Measurements from ENCODE around the gene CD300H. TPM values are rescaled to one million over a fixed set of nuclear protein-coding genes. Genes with fewer than 3 reads are reported as not detected.

The CD300H gene
- polyA plus RNA-seq, 3 donors = 57.9 to 148 (median 84.7) TPM

DNA sequence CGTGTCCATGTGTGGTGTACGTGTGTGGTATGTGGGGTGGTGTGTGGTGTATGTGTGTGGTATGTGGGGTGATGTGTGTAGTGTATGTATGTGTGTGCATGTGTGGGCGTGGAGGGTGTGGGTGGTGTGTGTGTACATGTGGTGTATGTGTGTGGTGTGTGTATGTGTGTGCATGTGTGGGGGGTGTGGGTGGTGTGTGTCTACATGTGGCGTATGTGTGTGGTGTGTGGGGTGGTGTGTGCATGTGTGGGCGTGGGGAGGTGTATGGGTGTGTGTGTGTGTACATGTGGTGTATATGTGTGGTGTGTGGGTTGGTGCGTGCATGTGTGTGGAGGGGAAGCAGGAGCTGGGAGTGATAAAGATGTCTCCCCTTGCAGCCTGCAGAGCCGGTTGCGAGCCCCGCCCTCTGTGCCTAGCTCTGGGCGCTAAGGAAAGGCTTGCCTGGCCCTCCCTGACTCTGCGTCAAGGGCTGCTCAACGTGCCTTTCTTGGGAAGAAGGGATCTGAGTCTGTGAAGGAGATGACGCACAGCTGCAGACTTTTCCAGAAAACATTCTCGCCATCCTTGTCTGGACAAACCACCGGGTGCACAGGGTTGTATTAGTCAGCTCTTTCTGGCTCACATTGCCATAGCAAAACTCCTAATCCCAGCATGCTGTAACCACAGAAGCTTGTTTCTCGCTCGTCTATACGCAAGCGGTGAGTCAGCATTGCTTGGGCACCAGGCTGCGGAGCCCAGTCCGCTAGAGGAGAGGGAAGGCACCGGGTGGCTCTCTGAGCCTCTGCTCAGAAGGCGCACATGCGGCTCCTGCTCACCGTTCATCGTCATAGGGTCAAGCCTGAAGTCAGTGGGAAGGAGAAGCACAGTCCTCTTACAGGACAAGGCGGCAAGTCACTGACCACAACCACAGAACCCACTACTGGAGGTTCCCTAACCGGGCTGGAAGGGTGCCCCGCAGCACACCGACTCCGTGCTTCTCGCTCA, 2.0 kb upstream of the CD300H start:
- 19% methylated on average over 26 of the region's 32 CpGs for WGBS (ENCODE audit: insufficient coverage)
- Histone ChIP-seq H3K9ac (ENCODE audit: insufficient read depth, low read length, poor library complexity, severe bottlenecking) (no peak overlapping the region), H3K4me1 (ENCODE audit: control insufficient read depth in 1 of 2, insufficient read depth in 2 of 2, low read length in 2 of 2) (peaks cover 78 to 83% of the 10 kb centered on the region in 2 donors), H3K4me3 (replicated peaks in 1 of 3; ENCODE audit: low read depth in 2 of 3, low read length in 3 of 3) (peak overlapping the region in 1 of 3 experiments; percentile 51), H3K36me3 (replicated peaks in 1 of 2; ENCODE audit: control insufficient read depth in 1 of 2, insufficient read depth in 2 of 2, low read length in 2 of 2) (peaks cover 0 to 2% of the 10 kb centered on the region in 2 donors), H3K9me3 (replicated peaks in 1 of 2; ENCODE audit: control insufficient read depth in 1 of 2, insufficient read depth in 1 of 2, low read length in 2 of 2) (no peaks in the 10 kb centered on the region), H3K27me3 (ENCODE audit: control insufficient read depth in 2 of 2, insufficient read depth in 2 of 2, low read length in 2 of 2) (no peaks in the 10 kb centered on the region), H3K4me2 (replicated peaks; ENCODE audit: extremely low read depth, low read length, poor library complexity, severe bottlenecking) (peak overlapping the region; percentile 39), H2AFZ (ENCODE audit: insufficient read depth, low read depth, low read length, poor library complexity, severe bottlenecking) (no peak overlapping the region), H4K20me1 (ENCODE audit: insufficient read depth, low read length) (peaks cover 7% of the 10 kb centered on the region), H3K27ac (ENCODE audit: low read depth in 1 of 2, low read length in 2 of 2) (peak overlapping the region; percentile 51 to 82), H3K79me2 (ENCODE audit: insufficient read depth, low read length) (no peaks in the 10 kb centered on the region)
- H3K36me3 Mint-ChIP-seq = peaks cover 3 to 7% of the 10 kb centered on the region in 2 donors
- peaks cover 0 to 15% (median 3%) of the 10 kb centered on the region in 7 donors for H3K9me3 Mint-ChIP-seq
- TF ChIP-seq, protein P1, sequence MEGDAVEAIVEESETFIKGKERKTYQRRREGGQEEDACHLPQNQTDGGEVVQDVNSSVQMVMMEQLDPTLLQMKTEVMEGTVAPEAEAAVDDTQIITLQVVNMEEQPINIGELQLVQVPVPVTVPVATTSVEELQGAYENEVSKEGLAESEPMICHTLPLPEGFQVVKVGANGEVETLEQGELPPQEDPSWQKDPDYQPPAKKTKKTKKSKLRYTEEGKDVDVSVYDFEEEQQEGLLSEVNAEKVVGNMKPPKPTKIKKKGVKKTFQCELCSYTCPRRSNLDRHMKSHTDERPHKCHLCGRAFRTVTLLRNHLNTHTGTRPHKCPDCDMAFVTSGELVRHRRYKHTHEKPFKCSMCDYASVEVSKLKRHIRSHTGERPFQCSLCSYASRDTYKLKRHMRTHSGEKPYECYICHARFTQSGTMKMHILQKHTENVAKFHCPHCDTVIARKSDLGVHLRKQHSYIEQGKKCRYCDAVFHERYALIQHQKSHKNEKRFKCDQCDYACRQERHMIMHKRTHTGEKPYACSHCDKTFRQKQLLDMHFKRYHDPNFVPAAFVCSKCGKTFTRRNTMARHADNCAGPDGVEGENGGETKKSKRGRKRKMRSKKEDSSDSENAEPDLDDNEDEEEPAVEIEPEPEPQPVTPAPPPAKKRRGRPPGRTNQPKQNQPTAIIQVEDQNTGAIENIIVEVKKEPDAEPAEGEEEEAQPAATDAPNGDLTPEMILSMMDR (IDR thresholded peaks at IDR 0.05) = no peak
- H3K4me3 Mint-ChIP-seq = peak overlapping the region in 1 of 2 donors; percentile 68
- H3K27me3 Mint-ChIP-seq (ENCODE audit: low read depth in 3 of 3) = peaks cover 4 to 8% (median 5%) of the 10 kb centered on the region in 3 donors
- peak; percentile 97 to 99 (median 97) for DNase-seq
- H3K4me1 Mint-ChIP-seq = peaks cover 67% of the 10 kb centered on the region
- peak overlapping the region; percentile 79 to 95 (median 92) for H3K27ac Mint-ChIP-seq
- intact Hi-C loops (cut with micrococcal nuclease) = loop anchor here (1.0 to 10.0 kb wide), 5 partner anchors 30 to 165 kb away; partner anchors contain the start of gene RAB37 (in 1 of the 2)

GRCh38 chr17:74568106-74568873, 981 bp upstream of the CD300H start:
- peak overlapping the region in 1 of 2 donors; percentile 26 for H3K4me3 Mint-ChIP-seq
- peaks cover 0 to 13% of the 10 kb centered on the region in 2 donors for H3K36me3 ChIP-seq (replicated peaks in 1 of 2; ENCODE audit: control insufficient read depth in 1 of 2, insufficient read depth in 2 of 2, low read length in 2 of 2)
- peaks cover 78 to 92% of the 10 kb centered on the region in 2 donors for H3K4me1 ChIP-seq (ENCODE audit: control insufficient read depth in 1 of 2, insufficient read depth in 2 of 2, low read length in 2 of 2)
- H3K36me3 Mint-ChIP-seq = peaks cover 11 to 13% of the 10 kb centered on the region in 2 donors
- H3K9me3 ChIP-seq (replicated peaks in 1 of 2; ENCODE audit: control insufficient read depth in 1 of 2, insufficient read depth in 1 of 2, low read length in 2 of 2) = no peaks in the 10 kb centered on the region
- H4K20me1 ChIP-seq (ENCODE audit: insufficient read depth, low read length) = peaks cover 14% of the 10 kb centered on the region
- no peak for DNase-seq
- H3K9me3 Mint-ChIP-seq = peaks cover 0 to 15% (median 3%) of the 10 kb centered on the region in 7 donors
- H3K4me1 Mint-ChIP-seq = peaks cover 67% of the 10 kb centered on the region
- TF ChIP-seq, protein P1 (IDR thresholded peaks at IDR 0.05) = no peak
- H3K4me2 ChIP-seq (replicated peaks; ENCODE audit: extremely low read depth, low read length, poor library complexity, severe bottlenecking) = peak overlapping the region; percentile 81
- H3K27ac ChIP-seq (ENCODE audit: low read depth in 1 of 2, low read length in 2 of 2) = peak overlapping the region; percentile 67 to 82
- WGBS (ENCODE audit: insufficient coverage) = 98% methylated on average over 4 of the region's 4 CpGs
- intact Hi-C loops (cut with micrococcal nuclease) = loop anchor here (2.0 to 10.0 kb wide), 3 partner anchors 53 to 167 kb away; partner anchors contain the start of gene RAB37 (in 1 of the 2)
- H3K27ac Mint-ChIP-seq = peak overlapping the region; percentile 83 to 96 (median 93)
- H3K79me2 ChIP-seq (ENCODE audit: insufficient read depth, low read length) = no peaks in the 10 kb centered on the region
- H3K4me3 ChIP-seq (replicated peaks in 1 of 3; ENCODE audit: low read depth in 2 of 3, low read length in 3 of 3) = peak overlapping the region in 1 of 3 experiments; percentile 79
- H3K27me3 ChIP-seq (ENCODE audit: control insufficient read depth in 2 of 2, insufficient read depth in 2 of 2, low read length in 2 of 2) = no peaks in the 10 kb centered on the region
- peaks cover 3 to 7% (median 5%) of the 10 kb centered on the region in 3 donors for H3K27me3 Mint-ChIP-seq (ENCODE audit: low read depth in 3 of 3)
- H3K9ac ChIP-seq (ENCODE audit: insufficient read depth, low read length, poor library complexity, severe bottlenecking) = no peak overlapping the region
- H2AFZ ChIP-seq (ENCODE audit: insufficient read depth, low read depth, low read length, poor library complexity, severe bottlenecking) = no peak overlapping the region
